Erythroblast (primary cell): ENCODE measurements around the gene BIRC3.

Source experiments
- GATA1 ChIP-seq: IDR thresholded peaks from 2 replicates; pipeline ENCODE4 v1.6.1; 2011; ENCODE audit warnings: low read depth, mild to moderate bottlenecking, control low read depth, low read length, moderate library complexity
- POLR2A ChIP-seq: IDR thresholded peaks from 2 replicates; pipeline ENCODE4 v1.6.1; 2011; ENCODE audit warnings: mild to moderate bottlenecking, low read length

- TF ChIP-seq POLR2A: no peak
- no peak for TF ChIP-seq GATA1
These were observed 9.6 kb upstream of the BIRC3 start for GRCh38 chr11:102307727-102308038.
